Stimulated activated naive CD4-positive, alpha-beta T cell (primary cell): ENCODE data around the gene TUBE1.
"Not testable (repeated sequence)": the region's sequence is repeated elsewhere in the genome, so short reads cannot be mapped to it uniquely, and the experiment has no call there.

Experiments
- DNase-seq, 6 experiments: peaks; one replicate each; lab custom pipeline; 2025; lab: John Stamatoyannopoulos, UW

Gene TUBE1

DNA sequence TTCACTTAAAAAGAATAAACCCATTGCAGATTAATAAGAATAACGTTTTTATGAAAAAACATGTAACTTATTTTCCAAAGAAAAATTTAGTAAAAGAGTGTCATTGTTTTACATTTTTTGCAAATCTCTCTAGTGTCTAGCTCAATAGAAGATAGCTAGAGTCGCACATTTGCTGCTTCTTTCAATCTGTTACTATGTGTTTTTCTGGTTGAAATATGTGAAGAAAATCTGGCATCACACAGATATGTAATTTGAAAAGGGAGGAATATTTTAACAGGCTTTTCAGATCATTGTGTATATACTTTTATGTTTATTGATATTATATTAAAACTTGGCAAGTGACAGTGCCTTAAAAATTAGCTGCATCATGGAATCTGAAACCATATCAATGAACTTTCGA lies 24.3 kb downstream of the TUBE1 start:
- no peak for DNase-seq

DNA sequence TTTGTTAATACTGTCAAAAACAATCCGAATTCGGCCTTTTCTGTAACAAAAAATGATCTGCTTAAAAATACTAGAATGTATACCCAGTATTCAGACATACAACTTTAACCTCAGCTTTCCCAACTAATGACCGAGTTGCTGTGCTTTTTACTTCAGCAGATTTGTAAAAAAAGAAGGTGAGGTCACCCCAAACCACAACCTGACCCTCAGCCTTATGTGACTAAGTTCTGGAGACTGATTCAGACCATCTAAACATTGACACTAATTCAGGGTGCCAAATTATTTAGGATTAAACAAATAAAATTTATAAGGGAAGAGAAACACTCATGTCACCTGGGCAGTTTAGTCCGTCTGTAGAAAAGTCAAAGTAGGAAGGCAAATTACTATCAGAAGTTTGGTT lies 25.7 kb downstream of the TUBE1 start:
- no peak for DNase-seq

DNA sequence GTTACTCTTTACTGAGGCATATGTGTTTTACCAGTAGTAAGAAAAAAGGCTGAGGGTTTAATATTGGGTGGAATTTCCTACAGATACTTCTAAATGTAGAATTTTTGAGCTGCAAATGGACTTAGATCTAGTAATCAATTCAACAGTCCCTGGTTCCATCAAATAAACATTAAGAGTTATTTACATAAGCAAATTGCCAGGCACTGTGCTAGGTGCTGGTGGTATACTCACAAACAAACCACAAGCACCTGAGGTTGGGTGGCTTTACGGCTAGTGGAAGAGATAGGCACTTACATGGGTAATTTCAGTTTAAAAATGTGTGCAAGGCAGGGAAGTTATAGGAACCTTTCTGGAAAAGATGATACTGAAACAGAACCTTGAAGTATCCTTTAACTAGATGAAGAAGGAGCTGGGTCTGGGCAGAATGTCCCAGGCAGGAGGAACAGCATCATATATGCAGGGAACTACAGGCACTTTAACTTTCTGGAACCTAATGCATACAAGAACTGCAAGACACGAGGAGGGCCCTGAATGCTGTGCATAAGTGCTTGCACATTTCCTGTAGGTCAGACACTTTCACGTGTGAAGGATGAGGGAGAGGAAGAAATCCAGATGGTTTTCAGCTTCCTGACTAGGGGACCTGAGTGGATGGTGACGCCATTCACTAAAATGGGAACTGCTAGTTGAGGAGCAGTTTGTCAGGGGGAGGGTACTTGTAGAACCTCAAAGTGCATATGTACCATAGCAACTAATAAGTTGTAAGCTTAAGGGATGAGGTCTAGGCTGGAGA lies 28.8 kb downstream of the TUBE1 start:
- DNase-seq: no peak

DNA sequence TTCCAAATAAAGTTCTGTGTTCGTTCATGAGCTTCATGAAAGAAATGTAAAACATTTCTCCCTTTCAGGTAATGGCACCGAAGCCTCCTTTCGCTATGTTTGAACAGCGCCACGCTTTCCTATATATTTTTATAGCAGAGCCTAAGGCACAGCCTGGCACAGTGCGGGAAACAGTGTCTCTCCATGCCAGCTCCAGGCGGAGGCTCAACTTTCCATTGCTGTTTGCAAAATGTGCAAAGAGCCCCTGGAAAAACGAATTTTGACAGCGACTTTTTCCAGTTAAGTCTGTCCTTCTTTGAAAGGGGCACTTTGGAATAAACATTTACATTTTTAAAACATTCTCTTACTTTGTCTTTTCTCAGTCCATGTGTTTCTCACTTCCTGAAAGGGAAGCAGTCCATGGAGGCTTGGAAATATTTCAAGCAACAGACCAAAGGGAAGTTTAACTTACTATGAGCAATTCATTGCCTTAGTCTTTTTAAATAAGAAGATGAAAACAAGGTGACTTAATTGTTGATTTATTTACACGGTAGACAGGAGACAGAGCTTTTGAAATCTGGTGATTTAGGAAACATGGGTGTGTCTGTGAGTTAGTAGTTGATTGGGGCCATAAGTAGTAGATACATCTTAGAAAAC lies 32.6 kb downstream of the TUBE1 start:
- no peak for DNase-seq

DNA sequence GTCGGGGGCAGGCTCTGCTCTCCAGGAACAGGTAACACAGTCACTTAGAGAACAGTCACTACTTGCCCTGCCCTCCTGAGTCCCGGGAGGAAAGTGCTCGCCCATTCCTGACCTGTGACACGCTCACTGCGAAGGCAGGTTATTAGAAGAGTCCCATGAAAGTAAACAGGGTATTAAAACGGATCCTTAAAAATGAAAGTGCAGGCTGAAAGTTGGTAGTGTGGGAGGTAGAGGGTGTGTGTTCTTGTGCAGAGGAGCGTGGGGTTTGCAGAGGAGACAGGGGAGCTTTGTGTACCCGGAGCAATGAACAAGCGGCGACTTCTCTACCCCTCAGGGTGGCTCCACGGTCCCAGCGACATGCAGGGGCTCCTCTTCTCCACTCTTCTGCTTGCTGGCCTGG lies 33.3 kb downstream of the TUBE1 start, which contains the start of gene CCN6:
Gene CCN6, plus strand, starts transcription at position 104 of the 400 bp plus-strand sequence. Its CDS starts 254 bp downstream, at position 358.
- DNase-seq: no peak

DNA sequence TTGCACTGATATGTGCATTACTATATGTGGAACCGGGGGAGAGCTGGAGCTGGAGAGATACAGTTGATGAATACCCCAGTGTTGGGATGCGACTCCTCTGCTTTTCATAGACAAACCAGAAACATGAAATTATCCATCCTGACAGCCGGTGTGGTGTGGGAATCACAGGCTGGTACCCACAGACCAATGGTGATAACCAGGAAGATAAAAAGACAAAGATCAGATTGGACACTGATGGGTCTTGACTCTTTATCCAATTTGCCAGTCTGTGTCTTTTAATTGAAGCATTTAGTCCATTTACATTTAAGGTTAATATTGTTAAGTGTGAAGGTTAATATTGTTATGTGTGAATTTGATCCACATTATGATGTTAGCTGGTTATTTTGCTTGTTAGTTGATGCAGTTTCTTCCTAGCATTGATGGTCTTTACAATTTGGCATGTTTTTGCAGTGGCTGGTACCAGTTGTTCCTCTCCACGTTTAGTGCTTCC lies 36.0 kb downstream of the TUBE1 start:
- DNase-seq: not testable (repeated sequence)

DNA sequence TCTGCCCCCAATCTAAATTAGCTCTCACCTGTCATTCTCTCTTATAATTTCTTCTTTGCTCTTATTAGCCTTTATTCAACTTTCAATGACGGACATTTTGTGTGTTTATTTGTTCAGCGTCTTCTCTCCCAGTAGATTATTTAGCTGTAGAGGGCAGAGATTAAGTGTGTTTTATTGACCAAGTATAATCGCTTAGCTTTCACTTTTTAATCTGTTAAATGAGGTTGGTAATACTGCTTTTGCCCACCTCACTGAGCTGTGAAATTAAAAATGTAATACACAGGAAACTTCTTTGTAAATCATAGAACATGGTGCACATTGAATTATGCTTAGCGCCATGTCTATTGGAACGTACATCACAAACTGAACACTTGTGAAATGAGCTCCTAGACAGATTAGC lies 36.9 kb downstream of the TUBE1 start:
- no peak for DNase-seq

DNA sequence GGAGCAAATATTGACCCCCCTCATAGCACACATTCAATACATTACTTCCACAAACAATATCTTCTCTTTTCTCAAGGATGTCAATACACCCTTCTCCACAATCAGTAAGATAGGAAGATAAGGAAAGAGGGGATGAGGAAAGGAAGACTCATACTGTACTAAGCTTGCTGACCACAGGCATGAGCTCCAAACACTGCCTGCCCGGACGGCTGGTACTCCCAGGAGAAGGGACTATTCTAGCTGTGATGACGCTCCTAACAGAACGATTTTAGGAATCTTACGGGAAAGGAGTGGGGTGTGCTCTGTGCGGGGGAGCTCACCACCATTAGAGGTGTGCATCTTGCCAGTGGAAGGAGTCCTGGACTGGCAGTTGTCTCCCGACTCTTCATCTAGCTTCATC lies 37.3 kb downstream of the TUBE1 start:
- no peak for DNase-seq

DNA sequence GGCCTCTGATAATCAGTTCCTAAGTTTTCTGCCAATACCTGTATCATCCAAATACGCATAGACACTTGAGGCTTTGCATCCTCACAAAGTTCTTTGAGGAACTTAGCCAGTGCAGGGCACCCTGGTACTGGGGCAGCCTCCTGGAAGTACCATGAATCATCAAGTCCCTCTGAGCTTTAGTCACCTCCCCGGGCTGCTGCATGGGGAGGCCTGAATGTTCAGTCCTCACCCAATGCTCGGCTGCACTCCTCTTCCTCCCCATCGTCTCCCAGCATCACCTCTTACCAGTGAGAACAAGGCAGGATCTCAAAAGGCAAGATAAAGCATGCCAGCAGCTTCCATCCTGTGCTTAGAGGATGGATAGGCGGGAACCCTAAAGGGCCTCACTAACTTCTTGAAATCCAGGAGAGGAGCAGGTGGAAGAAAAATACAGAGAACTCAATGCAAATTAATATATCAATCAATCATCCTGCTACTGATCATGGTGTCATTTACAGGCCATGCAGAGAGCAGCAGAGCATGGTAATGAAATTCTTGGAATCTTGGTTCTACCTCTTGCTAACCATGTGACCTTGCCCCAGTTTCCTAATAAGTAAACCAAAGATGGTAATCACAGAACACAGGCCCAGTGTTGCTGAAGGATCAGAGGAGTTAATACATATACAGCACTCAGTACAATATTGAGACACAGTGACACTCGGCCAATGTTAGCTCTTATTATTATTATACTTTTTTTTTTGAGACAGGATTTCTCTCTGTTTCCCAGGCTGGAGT lies 38.1 kb downstream of the TUBE1 start:
- no peak for DNase-seq

DNA sequence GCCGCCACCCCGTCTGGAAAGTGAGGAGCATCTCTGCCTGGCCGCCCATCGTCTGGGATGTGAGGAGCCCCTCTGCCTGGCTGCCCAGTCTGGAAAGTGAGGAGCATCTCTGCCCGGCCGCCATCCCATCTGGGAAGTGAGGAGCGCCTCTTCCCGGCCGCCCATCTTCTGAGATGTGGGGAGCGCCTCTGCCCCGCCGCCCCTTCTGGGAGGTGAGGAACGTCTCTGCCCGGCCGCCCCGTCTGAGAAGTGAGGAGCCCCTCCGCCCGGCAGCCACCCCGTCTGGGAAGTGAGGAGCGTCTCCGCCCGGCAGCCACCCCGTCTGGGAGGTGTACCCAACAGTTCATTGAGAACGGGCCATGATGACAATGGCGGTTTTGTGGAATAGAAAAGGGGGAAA lies 39.8 kb downstream of the TUBE1 start:
- DNase-seq: not testable (repeated sequence)

DNA sequence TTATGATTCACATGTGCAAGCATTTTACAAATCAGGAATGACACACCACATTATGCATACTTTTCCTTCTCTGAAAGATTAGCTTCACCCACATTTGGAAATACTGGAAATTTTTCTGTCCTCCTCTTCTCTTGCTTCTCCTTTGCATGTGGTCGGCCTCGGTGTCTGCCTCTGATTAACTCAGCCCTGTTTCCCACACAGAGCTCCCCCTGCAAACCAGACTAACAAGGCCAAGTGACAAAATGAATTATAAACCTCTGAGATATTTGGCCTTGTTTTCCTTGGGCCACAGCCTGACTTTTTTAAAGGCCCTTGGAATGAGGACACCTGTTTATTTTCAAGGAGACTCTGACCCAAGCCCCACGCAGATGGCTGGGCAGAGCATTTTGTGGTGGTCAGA lies 42.4 kb downstream of the TUBE1 start:
- no peak for DNase-seq

DNA sequence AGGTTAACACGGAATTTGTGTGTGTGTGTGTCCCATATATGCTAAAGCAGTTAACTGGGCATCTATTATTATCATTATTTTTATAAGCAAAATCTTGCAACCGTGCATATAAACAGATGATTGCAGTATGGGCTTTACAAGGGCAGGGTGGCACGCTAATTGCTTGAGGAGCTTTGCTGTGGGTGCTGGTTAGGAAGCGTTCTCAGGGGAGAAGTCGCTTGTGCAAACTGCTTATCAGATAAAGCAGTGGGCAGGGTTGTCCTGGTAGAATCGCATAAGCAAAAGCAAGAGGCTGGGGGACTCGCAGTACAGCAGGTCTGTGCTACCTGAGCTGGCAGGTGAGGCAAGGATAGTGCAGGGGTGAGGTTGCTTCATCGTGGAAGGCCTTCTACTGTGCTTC lies 43.1 kb downstream of the TUBE1 start:
- DNase-seq: no peak

DNA sequence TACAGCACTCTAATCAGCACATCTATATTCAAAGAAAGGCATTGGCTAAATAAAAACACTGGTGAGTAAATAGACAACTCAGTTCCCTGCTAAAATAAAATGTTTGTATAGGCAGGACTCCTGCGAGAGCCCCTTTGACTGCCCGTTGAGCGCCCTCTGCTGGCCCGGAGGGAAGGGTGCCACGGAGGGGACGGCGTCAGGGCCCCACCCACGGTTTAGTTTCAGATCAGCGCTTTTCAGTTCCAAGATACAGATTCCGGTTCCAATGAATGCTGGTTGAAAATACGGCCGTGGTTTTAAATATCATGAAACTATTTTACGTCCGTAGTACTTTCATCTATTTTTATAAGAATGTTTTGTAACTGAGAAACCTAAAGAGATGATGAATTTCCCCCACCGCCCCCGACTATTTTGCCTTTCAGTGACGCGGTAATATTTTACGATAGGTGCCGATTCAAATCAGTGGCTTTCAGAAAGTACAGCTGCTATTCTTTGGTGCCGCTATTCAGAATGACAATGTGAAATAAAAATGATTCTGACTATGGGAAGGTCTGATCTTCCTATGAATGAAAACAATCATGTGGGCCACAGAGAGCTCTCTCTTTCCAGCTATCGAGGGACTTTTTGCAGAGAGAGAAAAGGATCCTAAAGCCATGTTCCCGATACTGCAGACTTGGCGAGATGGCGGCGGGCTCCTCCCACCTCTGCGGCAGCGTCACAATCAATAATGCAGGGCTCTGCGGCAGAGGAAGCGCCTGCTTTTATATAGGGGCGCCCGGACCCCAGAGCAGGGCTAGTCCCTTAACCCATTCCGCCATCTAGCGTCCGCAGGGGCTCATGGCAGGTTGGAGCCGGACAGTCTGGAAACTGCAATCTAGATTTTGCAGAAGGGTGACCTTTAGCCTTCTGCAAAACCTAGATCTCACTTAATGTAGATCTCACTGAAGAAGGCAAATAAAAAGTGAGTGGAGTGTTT lies 44.0 kb downstream of the TUBE1 start:
- DNase-seq: peak; percentile 82 to 92 (median 90)

DNA sequence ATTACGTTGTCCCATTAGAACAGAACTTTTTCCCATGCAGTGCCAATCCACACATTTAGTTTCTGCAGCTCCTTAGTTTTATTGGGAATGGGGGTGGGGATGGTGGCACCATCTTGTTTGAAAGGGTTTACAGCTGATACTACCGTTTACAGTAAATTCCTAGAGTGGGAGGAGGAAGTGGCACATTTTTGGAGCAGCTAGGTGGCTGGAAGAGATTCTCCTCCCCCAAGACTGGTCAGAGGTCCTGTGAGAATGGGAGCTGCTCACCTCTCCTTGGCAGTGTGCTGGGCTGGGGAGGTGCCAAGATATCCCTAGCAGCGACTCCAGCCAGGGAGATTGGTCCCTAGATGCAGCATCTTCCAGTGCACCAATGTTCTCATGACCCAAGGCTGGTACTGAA lies 45.7 kb downstream of the TUBE1 start:
- no peak for DNase-seq

DNA sequence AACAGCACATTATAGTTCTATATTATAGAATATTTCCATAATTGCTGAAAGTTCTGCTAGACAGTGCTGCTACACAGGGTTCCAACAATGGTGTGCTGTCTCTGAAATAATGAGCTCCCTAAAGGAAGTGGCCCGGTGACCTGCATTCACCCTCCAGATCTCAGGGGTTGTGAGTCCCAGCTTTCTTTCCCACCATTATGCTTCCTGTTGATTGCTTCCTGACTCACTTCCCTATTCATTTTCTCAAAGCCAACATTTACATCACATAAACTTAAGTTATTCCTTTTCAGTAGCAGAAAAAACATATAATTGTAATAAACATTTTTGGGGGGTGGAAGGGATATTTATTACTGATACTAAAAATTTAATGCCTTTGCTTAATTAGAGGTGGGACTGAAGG lies 46.3 kb downstream of the TUBE1 start:
- no peak for DNase-seq

DNA sequence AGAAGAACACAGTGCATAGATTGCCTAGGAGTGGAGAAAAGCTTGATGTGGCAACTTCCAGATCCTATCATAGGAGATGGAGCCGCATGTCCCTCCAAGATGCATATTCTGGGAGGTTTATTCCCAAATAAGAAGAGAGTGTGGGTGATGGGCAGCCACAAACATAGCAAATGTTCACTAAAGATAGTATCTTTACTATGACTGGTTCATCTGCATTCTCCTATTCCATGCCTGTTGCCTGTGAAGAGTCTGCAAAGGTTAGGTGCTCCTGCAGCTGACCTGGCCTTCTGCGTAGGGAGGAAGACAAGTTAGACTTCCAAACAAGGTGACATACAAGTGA lies 47.9 kb downstream of the TUBE1 start:
- DNase-seq: no peak

DNA sequence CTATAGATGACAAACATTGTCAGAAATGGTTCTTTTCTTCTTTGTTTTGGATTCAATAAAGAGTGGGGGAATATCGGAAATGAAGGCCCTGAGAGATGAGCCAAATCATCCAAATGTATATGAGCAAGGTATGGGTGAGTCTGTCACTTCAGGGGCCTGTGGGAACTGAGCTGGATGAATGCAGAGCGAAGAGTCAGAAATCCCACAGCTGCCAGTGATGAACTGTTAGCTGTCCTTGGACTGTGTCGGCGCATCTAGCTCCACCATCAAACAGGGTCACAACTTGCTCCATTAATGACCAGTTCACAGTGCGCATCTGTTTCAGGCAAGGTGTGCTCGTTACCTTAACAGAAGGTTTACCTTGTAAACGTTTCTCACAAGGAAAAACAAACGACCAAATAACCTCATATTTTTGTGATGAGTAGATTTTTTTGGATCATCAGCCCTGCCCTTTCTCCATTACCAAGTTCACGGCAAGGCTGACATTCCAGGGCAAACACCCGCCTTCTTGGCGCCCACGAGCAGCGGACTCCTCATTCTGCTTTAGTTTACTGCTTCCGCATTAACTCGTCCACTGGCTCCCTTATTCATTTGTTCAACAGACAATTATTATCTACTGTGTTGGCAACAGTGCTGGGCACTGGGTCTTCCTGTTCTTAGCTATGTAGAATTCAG lies 48.4 kb downstream of the TUBE1 start:
- no peak for DNase-seq

DNA sequence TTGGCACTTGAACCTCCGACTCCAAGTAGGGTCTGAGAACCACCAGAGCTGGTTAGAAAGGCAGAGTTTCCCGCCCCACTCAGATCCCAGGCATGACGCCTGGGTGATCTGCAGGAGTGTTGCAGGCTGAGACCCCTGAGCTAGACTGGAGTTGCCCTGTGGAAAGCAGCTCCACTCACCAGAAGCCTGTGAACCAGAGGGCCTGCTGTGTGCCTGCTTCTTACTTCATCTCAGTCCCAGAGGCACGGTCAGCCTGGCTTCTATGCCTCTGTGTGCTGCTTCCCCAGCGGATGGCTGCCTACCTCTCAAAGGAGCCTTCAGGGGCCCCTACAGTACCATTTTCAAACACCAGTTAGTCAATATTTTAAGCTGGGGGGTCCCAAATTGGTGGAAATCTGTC lies 49.0 kb downstream of the TUBE1 start:
- no peak for DNase-seq

DNA sequence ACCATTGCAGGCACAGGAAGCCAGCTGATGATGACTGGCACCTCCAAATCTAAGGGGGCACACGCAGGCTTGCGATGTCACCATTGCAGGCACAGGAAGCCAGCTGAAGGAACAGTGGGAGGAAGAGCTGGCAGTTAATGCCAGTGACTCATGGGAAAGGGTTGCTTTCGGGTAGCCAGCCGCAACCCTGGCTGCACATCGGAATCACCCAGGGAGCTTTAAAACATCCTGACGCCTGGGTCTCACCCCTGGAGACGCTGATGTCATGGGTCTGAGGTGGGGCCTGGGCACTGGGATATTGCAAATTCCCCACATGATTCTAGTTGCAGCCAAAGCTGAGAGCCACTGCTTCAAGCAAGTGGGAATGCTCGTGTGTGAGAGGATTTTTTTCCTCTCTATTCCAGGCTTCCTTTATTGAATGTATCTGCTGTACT lies 49.5 kb downstream of the TUBE1 start:
- no peak for DNase-seq

DNA sequence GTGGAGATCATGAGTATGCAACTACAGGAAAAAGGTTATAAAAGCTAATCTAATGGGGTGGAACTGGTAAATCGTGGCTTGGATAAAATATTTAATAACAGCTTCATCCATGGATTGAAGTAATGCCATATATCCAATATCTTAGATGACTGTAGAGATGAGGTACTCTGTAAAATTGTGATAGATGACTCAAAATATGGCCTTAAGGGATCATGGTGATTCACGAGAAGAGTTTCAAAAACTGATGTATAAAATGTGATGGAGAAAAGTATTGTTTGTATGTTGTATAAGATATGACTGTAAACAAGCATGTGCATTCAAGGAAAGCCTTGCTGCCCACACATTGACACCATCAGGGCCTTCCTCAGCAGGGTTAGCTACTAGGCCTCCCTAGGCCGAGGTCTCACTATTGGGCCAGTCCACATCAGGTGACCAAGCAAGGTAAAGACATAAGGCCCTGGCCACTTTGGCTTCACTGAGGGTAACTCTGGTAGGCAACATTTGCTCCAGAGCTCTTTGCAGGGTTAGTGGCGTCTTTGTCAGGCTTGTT lies 51.1 kb downstream of the TUBE1 start:
- DNase-seq: no peak

DNA sequence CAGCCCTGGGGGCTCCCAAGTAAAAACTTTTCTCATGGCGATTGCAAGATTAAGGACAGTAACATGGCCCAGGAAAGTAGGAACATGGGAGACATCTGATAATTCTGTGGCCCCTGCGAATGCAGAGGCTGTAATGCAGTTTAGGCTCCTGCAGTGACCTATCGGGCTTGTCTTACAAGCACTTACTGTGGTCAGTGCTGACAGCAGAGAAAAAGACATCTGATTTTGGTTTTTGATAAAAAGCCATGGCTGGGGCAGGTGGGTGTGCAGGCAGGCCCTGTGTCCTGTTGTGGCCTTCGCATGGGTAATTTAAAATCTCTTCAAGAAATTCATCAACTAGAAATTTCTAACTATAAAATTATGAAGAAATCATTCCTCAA lies 52.7 kb downstream of the TUBE1 start:
- DNase-seq: no peak
